ENCODE measurements around the gene ARSI.

Gene ARSI

GRCh38 chr5:150315245-150315644 is 12.5 kb upstream of the ARSI start:
- TF ChIP-seq ZFX (IDR thresholded peaks at IDR 0.05; ENCODE audit: borderline replicate concordance) (no peak), CTCF (IDR thresholded peaks at IDR 0.05) (no peak)

GRCh38 chr5:150313921-150314716 is 11.4 kb upstream of the ARSI start:
- TF ChIP-seq ZFX (IDR thresholded peaks at IDR 0.05; ENCODE audit: borderline replicate concordance): no peak
- H3K27ac ChIP-seq: no peak overlapping the region

More at GRCh38 chr5:150315245-150315644, 12.5 kb upstream of the ARSI start:
- H3K27ac ChIP-seq: no peak overlapping the region

GRCh38 chr5:150313501-150313900 is 10.8 kb upstream of the ARSI start:
- no peak for TF ChIP-seq ZFX (IDR thresholded peaks at IDR 0.05; ENCODE audit: borderline replicate concordance)
- no peak for TF ChIP-seq CTCF (IDR thresholded peaks at IDR 0.05)
- no peak overlapping the region for H3K27ac ChIP-seq

- TF ChIP-seq CTCF (IDR thresholded peaks at IDR 0.05): no peak
- TF ChIP-seq ZFX (IDR thresholded peaks at IDR 0.05; ENCODE audit: borderline replicate concordance): no peak
- H3K27ac ChIP-seq: no peak overlapping the region
Observed at GRCh38 chr5:150312518-150312917, 9.8 kb upstream of the ARSI start.

- no peak for TF ChIP-seq ZFX (IDR thresholded peaks at IDR 0.05; ENCODE audit: borderline replicate concordance)
- TF ChIP-seq CTCF (IDR thresholded peaks at IDR 0.05): no peak
Observed at GRCh38 chr5:150311015-150311692, 8.4 kb upstream of the ARSI start.

GRCh38 chr5:150310246-150310645 is 7.5 kb upstream of the ARSI start:
- no peak overlapping the region for H3K27ac ChIP-seq
- TF ChIP-seq CTCF (IDR thresholded peaks at IDR 0.05) (no peak), ZFX (IDR thresholded peaks at IDR 0.05; ENCODE audit: borderline replicate concordance) (no peak)

More at GRCh38 chr5:150311015-150311692, 8.4 kb upstream of the ARSI start:
- no peak overlapping the region for H3K27ac ChIP-seq

GRCh38 chr5:150309886-150310239 is 7.2 kb upstream of the ARSI start:
- TF ChIP-seq CTCF (IDR thresholded peaks at IDR 0.05): no peak
- TF ChIP-seq ZFX (IDR thresholded peaks at IDR 0.05; ENCODE audit: borderline replicate concordance): no peak
- no peak overlapping the region for H3K27ac ChIP-seq
